BE2C (cell line): ENCODE results near the gene AGXT.

Experiments
- DNase-seq: peaks from one replicate; pipeline ENCODE4 v3.0.0-alpha.2; 2020
- H3K27me3 ChIP-seq: fragments of 250-450 bp; sonication (Bioruptor Pico); 2 replicates; pipeline ENCODE4 v1.5.1; 2020; ENCODE audit warnings: mild to moderate bottlenecking
- H3K36me3 ChIP-seq: fragments of 250-450 bp; sonication (Bioruptor Pico); 2 replicates; pipeline ENCODE4 v1.5.1; 2020; ENCODE audit warnings: mild to moderate bottlenecking
- H3K4me1 ChIP-seq: fragments of 250-450 bp; sonication (Bioruptor Pico); 2 replicates; pipeline ENCODE4 v1.5.1; 2020
- H3K4me3 ChIP-seq: 2 replicates; pipeline ENCODE4 v1.5.1; 2011; ENCODE audit warnings: low read depth, low read length
- H3K9me3 ChIP-seq: fragments of 250-450 bp; sonication (Bioruptor Pico); 2 replicates; pipeline ENCODE4 v1.5.1; 2020
- TF ChIP-seq, protein P1 (sequence below): IDR thresholded peaks from 2 replicates; pipeline ENCODE4 v1.5.1; 2012; ENCODE audit warnings: mild to moderate bottlenecking, low read depth, low read length

Gene AGXT

DNA sequence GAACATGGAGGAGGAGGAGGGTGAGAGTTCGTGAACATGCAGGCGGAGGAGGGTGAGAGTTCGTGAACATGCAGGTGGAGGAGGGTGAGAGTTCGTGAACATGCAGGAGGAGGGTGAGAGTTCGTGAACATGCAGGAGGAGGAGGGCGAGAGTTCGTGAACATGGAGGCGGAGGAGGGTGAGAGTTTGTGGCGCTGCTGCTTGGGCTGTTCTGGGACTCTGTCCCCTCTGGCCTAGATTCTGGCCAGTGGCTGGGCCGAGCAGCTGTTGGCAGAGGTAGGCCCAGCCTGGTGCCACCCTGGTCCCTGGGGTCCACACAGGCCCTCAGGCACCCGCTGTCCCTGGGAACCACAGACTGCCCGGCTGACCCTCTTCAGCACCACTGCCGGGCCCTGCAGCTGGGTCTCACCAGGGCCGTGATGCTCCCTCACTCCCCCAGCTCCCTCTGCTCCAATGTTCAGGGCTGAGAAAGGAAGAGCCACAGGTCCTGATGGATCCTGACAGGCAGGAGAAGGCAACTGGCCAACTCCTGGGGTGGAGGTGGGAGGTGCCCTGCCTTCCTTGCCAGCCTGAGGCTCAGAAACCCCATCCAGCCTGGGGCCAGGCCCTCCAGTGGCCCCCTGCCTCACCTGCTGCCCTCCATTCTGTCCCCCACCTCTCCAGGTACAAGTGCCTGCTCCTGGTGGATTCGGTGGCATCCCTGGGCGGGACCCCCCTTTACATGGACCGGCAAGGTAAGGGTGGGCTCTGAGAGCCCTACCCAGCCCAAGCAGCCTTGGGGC lies 3.9 kb downstream of the AGXT start:
- Histone ChIP-seq H3K4me1 (no peaks in the 10 kb centered on the region), H3K27me3 (no peaks in the 10 kb centered on the region), H3K9me3 (no peaks in the 10 kb centered on the region), H3K36me3 (no peaks in the 10 kb centered on the region), H3K4me3 (no peak overlapping the region)
- DNase-seq: no peak
- TF ChIP-seq, protein P1, sequence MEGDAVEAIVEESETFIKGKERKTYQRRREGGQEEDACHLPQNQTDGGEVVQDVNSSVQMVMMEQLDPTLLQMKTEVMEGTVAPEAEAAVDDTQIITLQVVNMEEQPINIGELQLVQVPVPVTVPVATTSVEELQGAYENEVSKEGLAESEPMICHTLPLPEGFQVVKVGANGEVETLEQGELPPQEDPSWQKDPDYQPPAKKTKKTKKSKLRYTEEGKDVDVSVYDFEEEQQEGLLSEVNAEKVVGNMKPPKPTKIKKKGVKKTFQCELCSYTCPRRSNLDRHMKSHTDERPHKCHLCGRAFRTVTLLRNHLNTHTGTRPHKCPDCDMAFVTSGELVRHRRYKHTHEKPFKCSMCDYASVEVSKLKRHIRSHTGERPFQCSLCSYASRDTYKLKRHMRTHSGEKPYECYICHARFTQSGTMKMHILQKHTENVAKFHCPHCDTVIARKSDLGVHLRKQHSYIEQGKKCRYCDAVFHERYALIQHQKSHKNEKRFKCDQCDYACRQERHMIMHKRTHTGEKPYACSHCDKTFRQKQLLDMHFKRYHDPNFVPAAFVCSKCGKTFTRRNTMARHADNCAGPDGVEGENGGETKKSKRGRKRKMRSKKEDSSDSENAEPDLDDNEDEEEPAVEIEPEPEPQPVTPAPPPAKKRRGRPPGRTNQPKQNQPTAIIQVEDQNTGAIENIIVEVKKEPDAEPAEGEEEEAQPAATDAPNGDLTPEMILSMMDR: no peak

DNA sequence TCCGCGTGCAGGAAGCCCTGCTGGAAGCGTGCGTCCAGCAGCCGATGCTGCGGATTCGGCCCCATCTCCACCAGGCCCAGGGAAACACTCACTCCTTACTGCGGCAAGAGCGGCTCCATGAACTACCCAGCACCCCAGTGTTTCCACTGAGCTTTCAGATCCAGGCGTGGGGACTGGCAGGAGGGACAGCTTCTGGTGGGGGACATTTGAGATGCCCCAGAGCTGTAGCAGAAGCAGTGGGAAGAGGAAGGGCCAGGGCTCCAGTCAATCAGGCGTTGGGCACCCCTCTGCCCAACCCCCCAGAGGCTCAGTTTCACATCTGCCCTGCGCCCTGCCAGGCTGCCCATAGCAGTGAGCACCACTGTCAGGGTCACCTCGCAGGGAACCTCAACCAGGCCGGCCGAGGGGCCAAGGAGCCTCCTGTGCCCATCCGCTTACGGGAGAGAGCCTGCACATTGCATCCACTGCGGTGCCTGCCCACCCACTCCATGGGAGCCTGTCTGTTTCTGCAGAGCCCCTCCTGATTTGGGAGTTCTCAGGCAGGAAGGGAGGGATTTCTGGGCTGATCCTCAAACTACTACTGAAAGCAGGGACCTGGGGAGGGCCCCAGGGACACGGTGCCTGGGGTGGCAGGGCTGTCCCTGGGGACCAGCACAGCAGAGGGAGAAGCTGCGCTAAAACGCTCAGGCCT lies 4.6 kb downstream of the AGXT start:
- H3K4me3 ChIP-seq: no peak overlapping the region
- no peaks in the 10 kb centered on the region for H3K9me3 ChIP-seq
- H3K4me1 ChIP-seq: no peaks in the 10 kb centered on the region
- no peaks in the 10 kb centered on the region for H3K27me3 ChIP-seq
- H3K36me3 ChIP-seq: no peaks in the 10 kb centered on the region
- TF ChIP-seq, protein P1: no peak
- no peak for DNase-seq

DNA sequence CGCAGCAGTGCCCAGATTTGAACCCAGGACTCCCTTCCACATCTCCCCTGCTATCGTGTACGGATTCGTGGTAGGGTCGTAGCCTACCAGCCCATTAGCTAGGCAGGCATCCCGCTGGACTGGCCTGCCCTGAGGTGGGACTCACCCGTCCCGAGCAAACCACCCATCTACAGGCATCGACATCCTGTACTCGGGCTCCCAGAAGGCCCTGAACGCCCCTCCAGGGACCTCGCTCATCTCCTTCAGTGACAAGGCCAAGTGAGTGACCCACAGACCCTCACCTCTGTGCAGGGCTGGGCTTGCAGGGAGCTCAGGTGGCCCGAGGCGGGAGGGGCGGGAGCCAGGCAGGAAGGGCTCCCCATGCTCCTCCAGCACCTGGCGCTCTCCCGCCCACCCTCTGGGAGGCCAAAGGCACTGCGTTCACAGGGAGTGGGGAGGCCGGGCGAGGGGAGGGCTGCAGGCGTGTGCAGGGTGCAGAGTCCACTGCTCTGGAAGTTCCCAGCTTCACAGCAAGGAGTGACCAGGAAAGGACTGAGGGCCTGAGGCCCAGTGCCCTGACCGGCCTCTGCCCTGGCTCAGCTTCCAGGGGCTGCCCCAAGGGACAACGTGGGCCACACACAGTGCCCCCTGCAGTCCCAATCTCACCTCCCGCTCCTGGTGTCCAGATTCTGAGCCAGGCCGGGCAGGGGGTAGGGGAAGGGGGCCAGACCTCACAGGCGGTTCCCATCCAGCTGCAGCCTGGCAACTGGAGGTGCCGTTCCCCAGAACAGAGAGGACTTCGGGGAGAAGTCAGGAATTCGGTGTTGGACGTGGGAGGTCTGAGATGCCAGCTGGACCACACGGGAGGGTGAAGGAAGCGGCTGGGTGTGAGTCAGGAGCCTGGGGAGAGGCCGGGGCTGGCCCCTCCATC lies 5.4 kb downstream of the AGXT start:
- Histone ChIP-seq H3K4me3 (no peak overlapping the region), H3K4me1 (no peaks in the 10 kb centered on the region), H3K27me3 (no peaks in the 10 kb centered on the region), H3K36me3 (no peaks in the 10 kb centered on the region), H3K9me3 (no peaks in the 10 kb centered on the region)
- TF ChIP-seq, protein P1: no peak
- DNase-seq: peak; percentile 10

DNA sequence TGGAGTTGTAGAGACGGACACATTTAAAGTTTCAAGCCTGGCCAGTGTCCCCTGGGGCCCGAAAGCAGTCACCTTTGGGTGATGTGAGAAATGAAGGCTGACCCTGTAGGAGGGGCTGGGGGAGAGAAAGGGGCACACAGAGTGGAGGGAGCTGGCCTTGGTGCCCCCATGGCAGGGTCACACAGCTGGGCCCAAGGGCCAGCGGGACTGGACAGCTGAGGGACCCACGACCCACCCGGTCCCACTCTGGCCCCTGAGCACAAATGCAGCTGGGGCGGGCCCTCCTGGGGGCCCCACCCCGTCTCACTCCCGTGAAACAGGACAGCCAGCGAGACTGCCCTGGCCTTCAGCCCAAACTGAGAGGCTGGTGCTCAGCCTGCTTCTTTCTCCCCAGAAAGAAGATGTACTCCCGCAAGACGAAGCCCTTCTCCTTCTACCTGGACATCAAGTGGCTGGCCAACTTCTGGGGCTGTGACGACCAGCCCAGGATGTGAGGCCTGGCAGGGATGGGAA lies 6.1 kb downstream of the AGXT start:
- Histone ChIP-seq H3K27me3 (no peaks in the 10 kb centered on the region), H3K4me3 (no peak overlapping the region), H3K36me3 (no peaks in the 10 kb centered on the region), H3K9me3 (no peaks in the 10 kb centered on the region), H3K4me1 (no peaks in the 10 kb centered on the region)
- no peak for DNase-seq
- TF ChIP-seq, protein P1: no peak

DNA sequence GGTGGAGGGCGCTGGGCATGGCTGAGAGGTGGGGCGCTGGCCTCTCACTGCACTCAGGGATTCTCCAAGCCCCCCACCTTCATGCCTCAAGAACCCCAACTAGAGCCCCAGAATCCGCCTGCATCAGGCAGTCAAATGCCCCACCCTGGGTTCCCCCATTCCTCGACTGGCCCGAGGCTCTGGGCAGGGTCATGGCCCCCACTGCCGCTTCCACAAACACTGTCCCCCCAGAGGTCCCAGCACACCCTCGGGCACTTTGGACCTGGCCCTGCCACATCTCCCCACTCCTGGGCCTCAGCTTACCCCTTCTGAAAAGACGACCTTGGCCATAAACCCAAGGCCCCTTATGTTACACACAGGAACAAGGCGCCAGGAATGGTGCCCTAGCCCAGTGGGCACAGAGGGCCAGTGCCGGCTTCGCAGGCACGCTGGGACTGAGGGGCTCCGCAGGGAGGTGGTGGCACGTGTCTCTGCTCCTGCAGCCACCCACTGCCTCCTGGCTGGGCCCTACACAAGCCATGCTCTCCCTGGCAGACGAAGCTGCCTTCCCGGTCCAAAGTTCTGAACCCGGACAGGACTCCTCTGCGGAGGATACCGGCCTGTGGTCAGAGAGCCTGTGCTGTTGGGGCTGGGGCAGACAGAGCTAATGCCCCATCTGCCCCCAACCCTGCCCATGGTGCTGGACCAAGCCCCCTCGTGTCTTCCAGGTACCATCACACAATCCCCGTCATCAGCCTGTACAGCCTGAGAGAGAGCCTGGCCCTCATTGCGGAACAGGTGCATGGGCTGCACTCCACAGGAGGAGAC lies 6.8 kb downstream of the AGXT start:
- Histone ChIP-seq H3K4me1 (no peaks in the 10 kb centered on the region), H3K27me3 (no peaks in the 10 kb centered on the region), H3K9me3 (no peaks in the 10 kb centered on the region), H3K4me3 (no peak overlapping the region), H3K36me3 (no peaks in the 10 kb centered on the region)
- TF ChIP-seq, protein P1: no peak
- peak; percentile 7 for DNase-seq
